ENCODE results near the gene GKN2.

The GKN2 gene, protein sequence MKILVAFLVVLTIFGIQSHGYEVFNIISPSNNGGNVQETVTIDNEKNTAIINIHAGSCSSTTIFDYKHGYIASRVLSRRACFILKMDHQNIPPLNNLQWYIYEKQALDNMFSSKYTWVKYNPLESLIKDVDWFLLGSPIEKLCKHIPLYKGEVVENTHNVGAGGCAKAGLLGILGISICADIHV

DNA sequence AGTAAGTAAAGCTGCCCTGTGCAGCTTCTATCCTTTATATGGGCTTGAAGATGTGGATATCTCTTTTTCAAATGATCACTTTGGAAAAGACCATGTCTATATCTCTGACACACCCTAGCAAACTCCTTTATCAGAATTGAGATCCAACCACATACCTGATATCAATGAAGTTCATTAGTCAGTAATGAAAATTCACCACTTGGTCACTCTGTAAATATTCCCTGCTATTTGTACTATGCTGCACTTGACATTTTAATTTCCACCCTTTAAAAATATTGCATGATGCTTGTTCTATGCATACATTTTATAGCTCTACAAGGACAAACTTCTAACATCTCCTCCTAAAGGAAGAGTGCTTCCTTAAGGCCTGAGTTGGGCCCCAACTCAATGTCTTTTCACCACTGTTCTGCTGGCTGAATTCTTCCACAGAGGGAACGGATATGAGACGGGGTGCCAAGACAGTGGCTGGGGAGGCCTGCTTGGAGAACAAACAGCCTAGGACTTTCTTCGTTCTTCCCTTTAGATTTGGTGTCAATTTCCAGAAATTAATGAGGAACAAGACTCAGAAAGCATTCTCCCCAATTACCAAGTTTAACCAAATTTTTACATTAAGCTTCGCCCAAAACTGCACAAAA, at the start of gene GKN2:
Gene GKN2, minus strand, starts transcription at position 7 of the 635 bp plus-strand sequence. CDS start 32 bp downstream, outside the sequence.
- no peak for DNase-seq (ENCODE audit: low read depth, low spot score)

GRCh38 chr2:69001879-69002278, 49.2 kb upstream of the GKN2 start:
- DNase-seq (ENCODE audit: low read depth, low spot score) = no peak

DNA sequence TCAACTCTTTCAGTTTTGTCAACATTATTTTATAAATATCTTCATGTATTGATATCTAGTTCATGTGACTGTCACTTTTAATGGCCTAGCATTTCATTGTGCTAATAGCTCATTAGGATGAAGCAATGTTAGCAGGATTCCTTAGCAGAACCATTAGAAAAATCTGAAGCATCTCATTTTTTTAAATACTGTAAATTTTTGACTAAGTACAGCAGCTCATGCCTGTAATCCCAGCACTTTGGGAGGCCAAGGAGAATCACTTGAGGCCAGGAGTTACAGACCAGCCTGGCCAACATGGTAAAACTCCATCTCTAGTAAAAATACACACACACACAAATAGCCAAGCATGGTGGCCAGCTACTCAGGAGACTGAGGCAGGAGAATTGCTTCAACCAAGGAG, 44.7 kb upstream of the GKN2 start:
- DNase-seq (ENCODE audit: low read depth, low spot score) = no peak

DNA sequence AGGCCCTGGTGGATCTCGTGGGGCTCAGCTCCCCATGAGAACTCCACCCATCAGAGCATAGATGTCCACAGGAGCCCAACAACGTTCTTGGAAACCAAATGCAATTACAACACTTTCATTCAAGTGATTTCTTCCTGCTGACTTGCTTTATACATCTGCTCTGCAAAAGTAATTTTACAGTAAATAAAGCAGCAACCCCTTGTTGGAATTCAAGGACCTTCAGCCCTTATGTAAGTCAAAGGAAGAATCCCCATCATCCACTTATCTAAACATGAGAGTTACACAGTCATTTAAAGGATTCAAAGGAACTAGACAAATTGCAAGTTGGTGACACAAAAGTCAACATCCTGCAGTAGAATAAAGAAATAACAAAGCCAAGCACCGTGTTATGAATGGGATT, 43.2 kb upstream of the GKN2 start:
- DNase-seq (ENCODE audit: low read depth, low spot score) = no peak

DNA sequence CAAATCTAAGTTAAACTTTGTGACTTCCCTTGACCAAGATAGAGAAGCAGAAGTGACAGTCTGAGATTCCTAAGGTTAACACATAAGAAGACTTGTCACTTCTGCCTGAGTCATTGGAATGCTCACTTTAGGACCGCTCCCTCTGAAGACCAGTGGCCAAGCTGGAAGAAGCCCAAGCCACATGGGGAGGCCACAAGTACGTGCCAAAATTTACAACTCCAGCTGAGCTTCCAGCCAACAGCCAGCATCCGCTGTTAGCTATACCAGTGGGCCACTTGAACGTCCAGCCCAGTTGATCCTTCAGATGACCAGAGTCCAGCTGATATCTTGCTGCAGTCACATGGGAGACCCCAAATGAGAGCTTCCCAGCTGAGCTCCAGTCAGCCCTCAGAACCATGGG, 42.2 kb upstream of the GKN2 start:
- no peak for DNase-seq (ENCODE audit: low read depth, low spot score)

GRCh38 chr2:68993660-68994059, 41.0 kb upstream of the GKN2 start:
- no peak for DNase-seq (ENCODE audit: low read depth, low spot score)

GRCh38 chr2:68992933-68993332, 40.2 kb upstream of the GKN2 start:
- DNase-seq (ENCODE audit: low read depth, low spot score) = no peak

DNA sequence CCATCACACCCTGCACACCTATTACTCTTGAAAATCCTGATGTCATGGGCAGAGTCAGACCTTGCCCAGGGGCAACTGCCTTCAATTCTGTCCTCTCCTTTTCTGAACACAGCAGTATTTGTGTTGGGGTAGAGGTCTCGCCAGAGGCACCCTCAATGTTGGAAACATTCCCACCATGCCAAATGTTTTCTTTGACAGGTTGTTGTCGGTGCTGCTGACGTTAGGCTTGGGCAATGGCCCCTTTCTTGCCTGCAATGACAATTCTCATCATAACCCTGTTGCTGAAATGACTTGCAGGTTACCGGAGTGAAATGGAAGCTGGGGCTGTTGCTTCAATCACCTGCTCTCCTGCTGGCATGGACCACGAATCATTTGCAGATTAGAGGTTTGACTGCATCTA, 39.6 kb upstream of the GKN2 start:
- DNase-seq (ENCODE audit: low read depth, low spot score) = no peak

DNA sequence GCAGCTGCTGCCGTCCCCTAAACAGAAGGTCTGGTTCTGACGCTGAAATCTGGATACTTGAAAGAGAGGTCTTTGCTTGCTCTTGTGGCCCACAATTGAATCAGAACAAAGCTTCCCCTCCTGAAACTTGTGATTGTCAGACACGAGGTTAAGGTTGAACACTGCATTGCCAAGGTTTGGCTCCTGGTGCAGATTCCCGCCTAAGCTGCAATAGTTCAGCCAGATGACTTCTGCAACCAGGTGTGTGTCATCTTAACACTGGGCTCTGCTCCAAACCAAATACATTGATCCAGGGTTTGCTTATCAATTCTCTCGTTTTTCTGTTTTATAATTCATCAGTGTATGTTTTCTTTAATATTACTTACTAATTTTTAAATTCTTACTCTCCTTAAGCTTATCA, 36.3 kb upstream of the GKN2 start:
- DNase-seq (ENCODE audit: low read depth, low spot score) = no peak

- no peak for DNase-seq (ENCODE audit: low read depth, low spot score)
These were observed 34.4 kb upstream of the GKN2 start for GRCh38 chr2:68987021-68987503.

GRCh38 chr2:68980956-68981355, 28.3 kb upstream of the GKN2 start:
- DNase-seq (ENCODE audit: low read depth, low spot score) = no peak

GRCh38 chr2:68978098-68978497, 25.4 kb upstream of the GKN2 start:
- DNase-seq (ENCODE audit: low read depth, low spot score) = no peak

DNA sequence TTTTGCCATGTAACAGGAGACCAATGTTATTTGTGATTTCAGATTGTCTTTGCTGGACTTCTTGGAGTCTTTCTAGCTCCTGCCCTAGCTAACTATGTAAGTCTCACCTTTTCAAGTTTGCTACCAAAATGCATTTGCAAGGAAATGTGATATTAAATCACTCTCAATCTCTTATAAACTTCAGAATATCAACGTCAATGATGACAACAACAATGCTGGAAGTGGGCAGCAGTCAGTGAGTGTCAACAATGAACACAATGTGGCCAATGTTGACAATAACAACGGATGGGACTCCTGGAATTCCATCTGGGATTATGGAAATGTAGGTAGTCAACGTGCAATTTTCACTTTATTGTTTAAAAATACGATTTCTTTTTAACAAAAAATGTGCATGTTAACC, 24.8 kb upstream of the GKN2 start:
- no peak for DNase-seq (ENCODE audit: low read depth, low spot score)

DNA sequence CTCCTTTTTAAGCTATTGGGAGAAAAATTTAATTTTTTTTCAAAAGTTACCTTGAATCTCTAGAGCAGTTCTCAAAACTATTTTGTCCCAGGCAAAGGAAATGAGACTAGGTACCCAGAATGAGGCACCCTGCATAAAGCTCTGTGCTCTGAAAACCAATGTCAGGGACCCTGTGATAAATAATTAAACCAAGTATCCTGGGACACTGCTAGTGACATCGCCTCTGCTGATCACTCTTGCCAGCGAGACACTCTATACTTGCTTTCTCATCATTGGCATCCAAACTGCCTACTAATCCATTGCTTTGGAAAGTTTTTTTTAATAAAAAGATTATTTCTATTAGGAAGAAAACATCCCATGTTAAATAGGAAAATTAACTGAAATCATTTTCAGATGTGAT, 23.2 kb upstream of the GKN2 start:
- DNase-seq (ENCODE audit: low read depth, low spot score) = no peak

- DNase-seq (ENCODE audit: low read depth, low spot score) = no peak
These were observed 22.4 kb upstream of the GKN2 start for GRCh38 chr2:68974946-68975665.

DNA sequence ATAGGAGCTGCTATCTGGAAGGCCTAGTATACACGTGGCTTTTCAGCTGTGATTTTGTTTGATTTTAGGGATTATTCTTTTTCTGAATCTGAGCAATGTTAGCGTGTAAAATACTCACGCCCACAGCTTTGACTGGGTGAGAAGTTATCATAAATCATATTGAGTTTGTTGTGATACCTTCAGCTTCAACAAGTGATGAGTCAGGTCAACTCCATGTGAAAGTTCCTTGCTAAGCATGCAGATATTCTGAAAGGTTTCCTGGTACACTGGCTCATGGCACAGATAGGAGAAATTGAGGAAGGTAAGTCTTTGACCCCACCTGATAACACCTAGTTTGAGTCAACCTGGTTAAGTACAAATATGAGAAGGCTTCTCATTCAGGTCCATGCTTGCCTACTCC, 21.6 kb upstream of the GKN2 start, which contains the start of gene GKN1:
Gene GKN1, plus strand, starts transcription at position 386 of the 400 bp plus-strand sequence. CDS start 42 bp downstream, outside the sequence.
- DNase-seq (ENCODE audit: low read depth, low spot score) = no peak

- DNase-seq (ENCODE audit: low read depth, low spot score) = no peak
These were observed 19.0 kb upstream of the GKN2 start for GRCh38 chr2:68971591-68972231.

DNA sequence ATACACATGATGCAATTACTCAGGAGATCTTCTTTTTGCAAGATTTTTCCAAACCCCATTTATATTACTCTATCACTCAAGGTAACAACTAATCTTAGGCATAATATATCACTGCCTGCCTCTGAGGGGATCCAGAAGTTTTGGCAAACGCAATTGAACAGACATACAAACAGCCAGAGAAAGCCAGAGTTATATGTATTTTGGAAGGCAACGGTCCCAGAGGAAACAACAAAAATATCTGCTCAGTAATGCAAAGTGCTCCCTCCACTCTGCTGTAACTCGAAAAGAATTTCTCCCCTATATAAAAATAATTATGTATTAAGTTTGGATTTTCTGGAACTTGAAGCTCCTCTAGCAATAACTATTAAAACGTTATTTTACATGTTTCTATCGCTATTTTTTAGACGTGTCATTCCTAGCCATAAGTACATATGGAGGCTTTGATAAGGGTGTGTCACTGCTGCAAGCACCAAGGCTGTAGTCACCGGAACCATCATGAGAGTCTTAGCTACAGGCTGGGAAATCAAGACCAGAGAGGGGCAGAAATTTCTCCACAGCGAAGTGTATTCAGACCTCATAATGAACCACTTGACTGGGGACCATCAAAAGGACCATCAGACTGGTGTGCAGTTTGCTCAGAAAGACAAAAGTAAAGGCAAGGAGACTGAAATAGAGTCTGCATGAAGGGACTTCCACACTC, 18.0 kb upstream of the GKN2 start:
- no peak for DNase-seq (ENCODE audit: low read depth, low spot score)

GRCh38 chr2:68969736-68970490, 17.2 kb upstream of the GKN2 start:
- no peak for DNase-seq (ENCODE audit: low read depth, low spot score)

- DNase-seq (ENCODE audit: low read depth, low spot score) = no peak
These were observed 15.5 kb upstream of the GKN2 start for GRCh38 chr2:68968221-68968620.

DNA sequence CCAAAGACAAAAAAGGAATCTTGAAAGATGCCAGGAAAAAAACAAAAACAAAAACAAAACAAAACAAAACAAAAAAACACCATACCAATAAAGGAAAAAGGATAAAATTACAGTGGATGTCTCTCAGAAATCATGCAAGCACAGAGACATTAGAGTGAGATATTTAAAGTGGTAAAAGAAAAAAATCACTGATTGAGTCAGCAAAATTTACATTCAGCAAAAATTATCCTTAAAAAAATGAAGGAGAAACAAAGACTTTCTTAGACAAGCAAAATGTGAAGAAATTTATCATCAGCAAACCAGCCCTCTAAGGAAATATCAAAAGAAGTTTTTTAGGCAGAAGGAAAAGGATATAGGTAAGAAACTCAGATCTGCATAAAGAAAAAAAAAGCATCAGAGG, 11.6 kb upstream of the GKN2 start:
- DNase-seq (ENCODE audit: low read depth, low spot score) = no peak
